OCI-LY7 (cell line): ENCODE measurements around the gene GRAMD1B.

Experiments
- EZH2phosphoT487 ChIP-seq: fragments of 200-600 bp; sonication (generic); IDR thresholded peaks from 2 replicates; pipeline ENCODE4 v1.6.1; 2018; ENCODE audit warnings: low read depth, borderline replicate concordance, mild to moderate bottlenecking, mixed run types, antibody characterized with exemption, low read length, moderate library complexity, mixed read lengths
- TF ChIP-seq, protein P1 (sequence below): fragments of 200-600 bp; sonication (generic); conservative IDR thresholded peaks from 2 replicates; pipeline ENCODE4 v1.5.1; 2014; ENCODE audit warnings: mild to moderate bottlenecking, antibody characterized with exemption, low read length, moderate library complexity, mixed read lengths

- TF ChIP-seq, protein P1, sequence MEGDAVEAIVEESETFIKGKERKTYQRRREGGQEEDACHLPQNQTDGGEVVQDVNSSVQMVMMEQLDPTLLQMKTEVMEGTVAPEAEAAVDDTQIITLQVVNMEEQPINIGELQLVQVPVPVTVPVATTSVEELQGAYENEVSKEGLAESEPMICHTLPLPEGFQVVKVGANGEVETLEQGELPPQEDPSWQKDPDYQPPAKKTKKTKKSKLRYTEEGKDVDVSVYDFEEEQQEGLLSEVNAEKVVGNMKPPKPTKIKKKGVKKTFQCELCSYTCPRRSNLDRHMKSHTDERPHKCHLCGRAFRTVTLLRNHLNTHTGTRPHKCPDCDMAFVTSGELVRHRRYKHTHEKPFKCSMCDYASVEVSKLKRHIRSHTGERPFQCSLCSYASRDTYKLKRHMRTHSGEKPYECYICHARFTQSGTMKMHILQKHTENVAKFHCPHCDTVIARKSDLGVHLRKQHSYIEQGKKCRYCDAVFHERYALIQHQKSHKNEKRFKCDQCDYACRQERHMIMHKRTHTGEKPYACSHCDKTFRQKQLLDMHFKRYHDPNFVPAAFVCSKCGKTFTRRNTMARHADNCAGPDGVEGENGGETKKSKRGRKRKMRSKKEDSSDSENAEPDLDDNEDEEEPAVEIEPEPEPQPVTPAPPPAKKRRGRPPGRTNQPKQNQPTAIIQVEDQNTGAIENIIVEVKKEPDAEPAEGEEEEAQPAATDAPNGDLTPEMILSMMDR: no peak
- TF ChIP-seq EZH2phosphoT487: no peak
These were observed 224.6 kb downstream of the GRAMD1B start, which contains the start of gene SCN3B for GRCh38 chr11:123654566-123655081.
